ENCODE data around the gene PRR33.

PRR33 gene

DNA sequence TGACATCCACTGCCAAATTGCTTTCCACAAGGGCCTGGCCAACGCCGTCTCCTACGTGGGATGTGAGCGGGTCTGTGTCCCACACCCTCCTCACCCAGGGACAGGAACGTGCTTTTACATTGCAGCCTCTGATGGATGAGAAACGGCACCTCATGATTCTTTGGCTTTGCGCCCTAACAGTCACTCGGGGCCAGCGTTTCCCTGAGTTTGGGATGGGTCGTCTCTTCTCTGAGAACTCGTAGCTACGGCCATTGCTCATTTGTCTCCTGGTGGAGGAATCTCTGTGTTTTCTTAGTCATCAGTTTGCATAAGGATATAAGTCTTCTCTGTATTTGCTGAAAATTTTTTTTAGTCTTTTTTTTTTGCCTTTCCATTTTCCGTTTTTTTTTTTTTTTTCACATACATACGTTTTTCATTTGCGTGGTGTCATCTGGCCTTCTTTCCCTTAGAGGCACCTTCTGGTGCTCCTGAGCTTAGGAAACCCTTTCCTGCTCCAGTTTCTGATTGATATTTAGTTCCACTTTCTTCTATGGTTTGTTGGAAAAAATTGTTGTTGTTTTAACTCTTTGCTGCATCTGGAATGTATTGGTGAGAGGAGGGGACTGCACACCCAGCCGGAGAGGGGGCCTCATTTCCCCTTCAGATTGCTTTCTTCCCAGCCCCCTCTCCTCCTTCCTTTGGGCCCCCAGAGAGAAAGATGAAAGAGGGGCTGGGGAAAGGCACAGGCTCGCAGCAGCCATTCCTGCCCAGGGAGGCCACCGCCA lies 39.8 kb upstream of the PRR33 start:
- Histone ChIP-seq H3K27me3 (ENCODE audit: insufficient read depth, insufficient read length) (peaks cover 4% of the 10 kb centered on the region), H3K36me3 (ENCODE audit: insufficient read depth, insufficient read length, low read length) (no peaks in the 10 kb centered on the region), H3K4me3 (ENCODE audit: insufficient read length, low read depth) (no peak overlapping the region), H3K4me1 (ENCODE audit: insufficient read depth, insufficient read length) (peaks cover 22% of the 10 kb centered on the region), H3K9me3 (ENCODE audit: insufficient read depth, low read length) (no peaks in the 10 kb centered on the region), H3K9ac (ENCODE audit: insufficient read length, low read depth) (no peak overlapping the region)
- no peak for DNase-seq (ENCODE audit: low read depth, low spot score)
- TF ChIP-seq YY1 (IDR thresholded peaks at IDR 0.05; ENCODE audit: insufficient read depth, insufficient read length): no peak
- no peak for TF ChIP-seq ZNF274 (IDR thresholded peaks at IDR 0.05; ENCODE audit: low read depth, low read length)

DNA sequence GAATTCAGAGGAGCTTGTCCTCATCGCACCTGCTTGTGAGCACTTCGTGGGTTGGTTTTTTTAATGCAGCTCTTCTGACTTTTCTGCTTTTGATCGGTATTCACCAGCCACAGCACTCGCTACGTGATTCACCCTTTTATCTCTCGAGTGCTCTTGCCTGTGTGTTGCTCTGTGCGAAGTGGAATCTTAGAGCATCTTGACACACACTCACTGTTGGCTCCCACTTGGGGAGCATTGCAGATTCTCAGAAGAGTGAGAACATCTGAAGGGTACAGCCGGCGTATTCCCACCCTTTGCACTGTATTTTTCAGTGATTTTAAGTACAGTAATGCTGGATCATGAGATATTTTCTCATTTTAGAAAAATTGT lies 38.8 kb upstream of the PRR33 start:
- Histone ChIP-seq H3K27me3 (ENCODE audit: insufficient read depth, insufficient read length) (peaks cover 4% of the 10 kb centered on the region), H3K4me3 (ENCODE audit: insufficient read length, low read depth) (no peak overlapping the region), H3K4me1 (ENCODE audit: insufficient read depth, insufficient read length) (peaks cover 18% of the 10 kb centered on the region), H3K36me3 (ENCODE audit: insufficient read depth, insufficient read length, low read length) (no peaks in the 10 kb centered on the region), H3K9ac (ENCODE audit: insufficient read length, low read depth) (no peak overlapping the region), H3K9me3 (ENCODE audit: insufficient read depth, low read length) (no peaks in the 10 kb centered on the region)
- TF ChIP-seq YY1 (IDR thresholded peaks at IDR 0.05; ENCODE audit: insufficient read depth, insufficient read length) (no peak), ZNF274 (IDR thresholded peaks at IDR 0.05; ENCODE audit: low read depth, low read length) (no peak), SUZ12 (IDR thresholded peaks at IDR 0.05; ENCODE audit: extremely low read depth, insufficient read depth, insufficient read length) (no peak)
- DNase-seq (ENCODE audit: low read depth, low spot score): no peak

DNA sequence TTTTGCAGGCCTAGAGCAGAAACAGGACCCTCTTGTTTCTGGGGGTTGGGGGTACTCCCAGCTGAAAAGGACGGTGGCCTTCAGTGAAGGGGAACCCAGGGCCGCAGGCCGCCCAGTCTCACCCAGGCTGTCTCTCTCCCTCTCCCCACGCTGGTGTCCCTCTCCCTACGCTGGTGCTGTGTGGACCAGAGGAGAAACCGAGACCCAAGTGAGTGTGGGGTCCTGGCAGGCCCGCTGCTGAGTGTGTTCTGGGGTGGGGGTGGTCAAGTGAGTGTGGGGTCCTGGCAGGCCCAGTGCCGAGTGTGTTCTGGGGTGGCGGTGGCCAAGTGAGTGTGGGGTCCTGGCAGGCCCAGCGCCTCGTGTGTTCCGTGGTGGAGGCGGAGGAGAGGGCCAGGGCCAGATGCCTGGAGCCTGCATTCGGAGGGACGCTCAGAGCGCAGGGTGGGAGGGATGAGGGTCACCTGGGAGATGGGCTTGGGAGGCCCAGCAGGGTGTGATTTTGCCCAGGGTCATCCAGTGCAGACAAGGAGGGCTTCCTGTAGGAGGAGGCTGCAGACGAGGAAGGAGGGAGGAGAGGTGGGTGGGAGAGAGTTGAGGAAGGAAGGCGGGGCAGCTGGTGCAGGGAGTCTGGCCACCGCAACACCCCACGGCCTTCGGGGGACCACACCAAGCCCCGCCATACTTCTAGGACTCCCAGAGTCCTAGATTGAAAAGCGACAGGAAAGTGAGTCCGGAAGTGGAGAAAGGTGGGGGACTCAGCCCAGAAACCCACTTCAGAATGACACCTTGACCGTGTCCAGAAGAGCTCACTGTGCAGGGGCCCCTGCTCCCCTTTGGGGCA lies 38.1 kb upstream of the PRR33 start:
- peaks cover 4% of the 10 kb centered on the region for H3K27me3 ChIP-seq (ENCODE audit: insufficient read depth, insufficient read length)

DNA sequence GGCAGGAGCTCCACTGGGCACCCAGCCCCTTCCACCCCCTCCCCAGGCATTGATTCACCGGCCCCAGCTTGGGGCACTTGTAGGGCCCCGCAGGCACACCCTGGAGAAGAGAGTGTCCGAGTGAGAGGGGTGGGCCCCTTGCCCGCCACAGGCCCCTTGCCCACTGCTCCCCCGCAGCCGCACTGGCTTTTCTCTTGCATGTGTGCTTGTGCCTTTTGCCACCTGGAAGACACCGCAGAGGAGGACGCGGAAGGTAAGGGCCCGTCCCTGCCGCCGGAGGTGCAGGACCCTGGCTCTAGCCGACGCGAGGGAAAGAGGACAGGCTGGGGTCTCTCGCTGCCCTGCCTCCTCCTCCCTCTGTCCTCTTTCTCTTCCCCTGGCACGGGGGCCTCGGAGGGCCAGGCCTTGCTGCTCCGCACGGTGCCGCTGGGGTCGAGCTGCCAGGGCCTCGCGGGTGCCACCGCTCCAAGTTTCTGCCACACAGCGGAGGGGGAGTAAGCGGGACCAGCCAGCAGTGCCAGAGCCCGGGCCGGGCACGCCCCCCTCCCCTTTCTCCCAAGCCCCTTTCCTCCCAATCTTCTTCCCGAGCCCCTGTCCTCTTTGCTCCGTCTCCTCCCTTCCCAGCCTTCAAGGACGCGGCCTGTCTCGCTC lies 37.3 kb upstream of the PRR33 start:
- H3K36me3 ChIP-seq (ENCODE audit: insufficient read depth, insufficient read length, low read length): no peaks in the 10 kb centered on the region
- TF ChIP-seq YY1 (IDR thresholded peaks at IDR 0.05; ENCODE audit: insufficient read depth, insufficient read length) (no peak), SUZ12 (IDR thresholded peaks at IDR 0.05; ENCODE audit: extremely low read depth, insufficient read depth, insufficient read length) (no peak), ZNF274 (IDR thresholded peaks at IDR 0.05; ENCODE audit: low read depth, low read length) (no peak)
- no peak overlapping the region for H3K4me3 ChIP-seq (ENCODE audit: insufficient read length, low read depth)
- H3K9me3 ChIP-seq (ENCODE audit: insufficient read depth, low read length): no peaks in the 10 kb centered on the region
- H3K4me1 ChIP-seq (ENCODE audit: insufficient read depth, insufficient read length): peaks cover 19% of the 10 kb centered on the region
- H3K27me3 ChIP-seq (ENCODE audit: insufficient read depth, insufficient read length): peaks cover 4% of the 10 kb centered on the region
- H3K9ac ChIP-seq (ENCODE audit: insufficient read length, low read depth): no peak overlapping the region
- no peak for DNase-seq (ENCODE audit: low read depth, low spot score)

More for the DNA sequence above, 38.1 kb upstream of the PRR33 start:
- no peak for DNase-seq (ENCODE audit: low read depth, low spot score)
- Histone ChIP-seq H3K4me1 (ENCODE audit: insufficient read depth, insufficient read length) (peaks cover 19% of the 10 kb centered on the region), H3K9ac (ENCODE audit: insufficient read length, low read depth) (no peak overlapping the region), H3K9me3 (ENCODE audit: insufficient read depth, low read length) (no peaks in the 10 kb centered on the region), H3K4me3 (ENCODE audit: insufficient read length, low read depth) (no peak overlapping the region), H3K36me3 (ENCODE audit: insufficient read depth, insufficient read length, low read length) (no peaks in the 10 kb centered on the region)
- TF ChIP-seq SUZ12 (IDR thresholded peaks at IDR 0.05; ENCODE audit: extremely low read depth, insufficient read depth, insufficient read length) (no peak), ZNF274 (IDR thresholded peaks at IDR 0.05; ENCODE audit: low read depth, low read length) (no peak), YY1 (IDR thresholded peaks at IDR 0.05; ENCODE audit: insufficient read depth, insufficient read length) (no peak)

DNA sequence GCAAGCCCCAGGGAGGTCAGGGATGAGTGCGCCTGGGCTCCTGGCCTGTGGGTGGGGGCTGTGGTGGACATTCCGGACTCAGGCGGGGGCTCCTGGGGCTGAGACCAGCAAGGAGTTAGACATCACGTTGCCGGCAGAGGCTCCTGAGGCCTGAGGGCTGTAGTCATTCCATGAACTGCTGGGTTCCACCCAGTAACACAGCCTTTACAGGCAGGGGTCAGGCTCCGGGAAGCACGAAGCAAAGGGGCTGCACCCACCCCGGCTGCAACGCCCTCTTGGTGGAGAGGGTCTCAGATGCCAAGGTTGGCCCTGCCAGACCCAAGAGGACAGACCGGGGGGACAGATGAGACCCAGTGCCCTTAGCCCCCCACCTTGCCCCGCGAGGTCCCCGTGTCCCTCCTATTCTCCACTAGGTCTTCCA lies 36.8 kb upstream of the PRR33 start:
- no peak for DNase-seq (ENCODE audit: low read depth, low spot score)

DNA sequence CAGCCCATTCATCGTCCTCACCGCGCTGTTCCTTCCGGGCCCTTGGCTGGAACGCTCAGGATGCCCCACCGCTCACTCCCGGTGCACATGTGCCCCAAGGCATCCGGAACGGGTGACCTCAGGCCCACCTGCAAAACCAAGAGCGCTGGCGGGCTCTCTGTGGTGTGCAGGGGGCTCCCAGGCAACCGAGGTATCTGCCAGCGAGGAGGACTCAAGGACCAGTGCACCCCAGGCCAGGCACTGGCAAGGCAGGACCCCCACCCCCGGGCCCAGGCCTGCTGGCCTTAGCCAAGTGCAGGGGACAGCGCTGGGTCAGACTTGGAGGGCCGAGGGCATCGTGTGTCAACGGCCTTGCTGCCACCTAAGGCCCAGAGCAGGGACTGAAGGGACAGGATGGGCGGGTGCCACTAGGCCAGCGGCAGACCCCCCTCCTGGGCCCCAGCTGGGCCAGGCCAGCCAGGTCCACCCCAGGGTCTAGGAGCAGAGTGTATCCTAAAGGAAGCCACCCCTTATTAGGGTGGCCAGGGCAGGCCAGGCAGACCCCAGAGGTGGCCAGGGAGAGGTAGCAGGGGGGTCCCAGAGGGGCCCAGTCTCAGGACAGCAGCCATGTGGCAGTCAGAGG lies 36.3 kb upstream of the PRR33 start:
- peak overlapping the region; percentile 42 for H3K9ac ChIP-seq (ENCODE audit: insufficient read length, low read depth)
- H3K27me3 ChIP-seq (ENCODE audit: insufficient read depth, insufficient read length): no peaks in the 10 kb centered on the region
- peaks cover 20% of the 10 kb centered on the region for H3K4me1 ChIP-seq (ENCODE audit: insufficient read depth, insufficient read length)
- H3K9me3 ChIP-seq (ENCODE audit: insufficient read depth, low read length): no peaks in the 10 kb centered on the region
- no peak for TF ChIP-seq YY1 (IDR thresholded peaks at IDR 0.05; ENCODE audit: insufficient read depth, insufficient read length)
- no peak for TF ChIP-seq ZNF274 (IDR thresholded peaks at IDR 0.05; ENCODE audit: low read depth, low read length)
- no peak for TF ChIP-seq SUZ12 (IDR thresholded peaks at IDR 0.05; ENCODE audit: extremely low read depth, insufficient read depth, insufficient read length)
- no peak for DNase-seq (ENCODE audit: low read depth, low spot score)
- H3K4me3 ChIP-seq (ENCODE audit: insufficient read length, low read depth): no peak overlapping the region
- H3K36me3 ChIP-seq (ENCODE audit: insufficient read depth, insufficient read length, low read length): no peaks in the 10 kb centered on the region

More for the DNA sequence above, 36.8 kb upstream of the PRR33 start:
- no peak for TF ChIP-seq YY1 (IDR thresholded peaks at IDR 0.05; ENCODE audit: insufficient read depth, insufficient read length)
- no peak for TF ChIP-seq SUZ12 (IDR thresholded peaks at IDR 0.05; ENCODE audit: extremely low read depth, insufficient read depth, insufficient read length)
- no peak overlapping the region for H3K9ac ChIP-seq (ENCODE audit: insufficient read length, low read depth)
- peaks cover 3% of the 10 kb centered on the region for H3K27me3 ChIP-seq (ENCODE audit: insufficient read depth, insufficient read length)
- H3K4me3 ChIP-seq (ENCODE audit: insufficient read length, low read depth): no peak overlapping the region
- H3K4me1 ChIP-seq (ENCODE audit: insufficient read depth, insufficient read length): peaks cover 19% of the 10 kb centered on the region
- no peaks in the 10 kb centered on the region for H3K36me3 ChIP-seq (ENCODE audit: insufficient read depth, insufficient read length, low read length)
- no peaks in the 10 kb centered on the region for H3K9me3 ChIP-seq (ENCODE audit: insufficient read depth, low read length)
